A673 (cell line): ENCODE data around the gene TXNDC8. TPM values are rescaled to one million over a fixed set of nuclear protein-coding genes. Genes with fewer than 3 reads are reported as not detected.

Source experiments
- BruUV-seq: library from RNA; stranded (reverse); fragments of 400-500 nt; replicated peaks from 2 replicates; lab custom pipeline; 2021; lab: Mats Ljungman, UMichigan
- CTCF ChIA-PET: fragments of 300-600 bp; sonication (Branson Sonifier 250); formaldehyde crosslinking; loops from one replicate; lab custom pipeline; 2022; ENCODE audit warnings: antibody characterized with exemption; lab: Charles Lee
- POLR2A ChIA-PET: fragments of 300-600 bp; sonication (Branson Sonifier 250); formaldehyde crosslinking; loops from one replicate; lab custom pipeline; 2022; ENCODE audit warnings: antibody characterized with exemption; ENCODE audit not compliant: low non-redundant PET; lab: Charles Lee
- DNase-seq: peaks from one replicate; pipeline ENCODE4 v3.0.0-alpha.2; 2015; ENCODE audit warnings: low spot score
- H3K27ac ChIP-seq: fragments of 200-600 bp; sonication (generic); 2 replicates; pipeline ENCODE4 v1.5.1; 2016; ENCODE audit warnings: mixed run types, low read depth, mild to moderate bottlenecking, mixed read lengths, antibody characterized with exemption, low read length; ENCODE audit not compliant: poor library complexity, severe bottlenecking
- H3K27me3 ChIP-seq: fragments of 200-600 bp; sonication (generic); replicated peaks from 2 replicates; pipeline ENCODE4 v1.6.1; 2017; ENCODE audit warnings: mixed run types, low read depth, mild to moderate bottlenecking, mixed read lengths, antibody characterized with exemption, low read length; ENCODE audit not compliant: insufficient read depth, poor library complexity
- H3K36me3 ChIP-seq: fragments of 200-600 bp; sonication (generic); 2 replicates; pipeline ENCODE4 v1.6.1; 2016; ENCODE audit warnings: mixed run types, mild to moderate bottlenecking, mixed read lengths, antibody characterized with exemption, low read length; ENCODE audit not compliant: insufficient read depth, poor library complexity, severe bottlenecking
- H3K4me1 ChIP-seq: fragments of 200-600 bp; sonication (generic); 2 replicates; pipeline ENCODE4 v1.6.1; 2017; ENCODE audit warnings: mixed run types, mild to moderate bottlenecking, mixed read lengths, antibody characterized with exemption, low read length; ENCODE audit not compliant: insufficient read depth, poor library complexity, severe bottlenecking
- H3K4me3 ChIP-seq: fragments of 200-600 bp; sonication (generic); 2 replicates; pipeline ENCODE4 v1.5.1; 2016; ENCODE audit warnings: low read depth, mixed run types, mild to moderate bottlenecking, mixed read lengths, low read length; ENCODE audit not compliant: poor library complexity, severe bottlenecking
- H3K9me3 ChIP-seq: fragments of 200-600 bp; sonication (generic); 2 replicates; pipeline ENCODE4 v1.6.1; 2016; ENCODE audit warnings: mixed run types, low read depth, mild to moderate bottlenecking, mixed read lengths, antibody characterized with exemption, low read length; ENCODE audit not compliant: poor library complexity, severe bottlenecking
- CTCF ChIP-seq: fragments of 300-800, 200-600 bp; sonication (generic); conservative IDR thresholded peaks from 2 replicates; pipeline ENCODE4 v1.5.1; 2017; ENCODE audit warnings: low read depth, mild to moderate bottlenecking, antibody characterized with exemption, low read length, moderate library complexity, mixed read lengths
- EZH2 ChIP-seq: fragments of 200-600 bp; sonication (generic); IDR thresholded peaks from 2 replicates; pipeline ENCODE4 v1.6.1; 2017; ENCODE audit warnings: borderline replicate concordance, low read depth, mild to moderate bottlenecking, mixed read lengths, antibody characterized with exemption, low read length; ENCODE audit not compliant: poor library complexity, severe bottlenecking
- intact Hi-C: fragments of 100-400 bp; cut with micrococcal nuclease; formaldehyde crosslinking; loops from one replicate; pipeline ENCODE4 v1.10.0; 2022; ENCODE audit not compliant: unreplicated experiment
- total RNA-seq: library from RNA; stranded (reverse); gene quantifications from 2 replicates; pipeline ENCODE4 v1.2.3, GENCODE V29; 2021

Gene TXNDC8
- total RNA-seq, 1 experiment from 2014 or later, result not detected

GRCh38 chr9:110327716-110328115 is 9.9 kb downstream of the TXNDC8 start:
- Histone ChIP-seq H3K27me3 (no peaks in the 10 kb centered on the region), H3K36me3 (no peaks in the 10 kb centered on the region), H3K4me3 (no peak overlapping the region), H3K27ac (no peak overlapping the region), H3K9me3 (no peaks in the 10 kb centered on the region), H3K4me1 (no peaks in the 10 kb centered on the region)
- ChIA-PET CTCF (no interaction called here), POLR2A (no interaction called here)
- no TSS peak for BruUV-seq
- intact Hi-C loops, result no loop called here
- no peak for TF ChIP-seq EZH2
- no peak for TF ChIP-seq CTCF
- no peak for DNase-seq

- Histone ChIP-seq H3K27ac (no peak overlapping the region), H3K27me3 (no peaks in the 10 kb centered on the region), H3K4me1 (no peaks in the 10 kb centered on the region), H3K36me3 (no peaks in the 10 kb centered on the region), H3K9me3 (no peaks in the 10 kb centered on the region), H3K4me3 (no peak overlapping the region)
- TF ChIP-seq EZH2, result no peak
- no peak for TF ChIP-seq CTCF
- intact Hi-C loops, result no loop called here
- DNase-seq, result no peak
- POLR2A ChIA-PET, result no interaction called here
- CTCF ChIA-PET, result no interaction called here
- no TSS peak for BruUV-seq
Measured at GRCh38 chr9:110323818-110324217, 13.8 kb downstream of the TXNDC8 start.

GRCh38 chr9:110320651-110321445 is 16.8 kb downstream of the TXNDC8 start:
- ChIA-PET POLR2A (no interaction called here), CTCF (no interaction called here)
- no TSS peak for BruUV-seq
- H3K27ac ChIP-seq, result no peak overlapping the region
- intact Hi-C loops, result no loop called here
- TF ChIP-seq EZH2 (no peak), CTCF (no peak)
- no peaks in the 10 kb centered on the region for H3K9me3 ChIP-seq
- no peak overlapping the region for H3K4me3 ChIP-seq
- H3K4me1 ChIP-seq, result no peaks in the 10 kb centered on the region
- H3K36me3 ChIP-seq, result no peaks in the 10 kb centered on the region
- no peak for DNase-seq
- no peaks in the 10 kb centered on the region for H3K27me3 ChIP-seq
